HepG2 (cell line): ENCODE results near the gene COL4A3.

ENCODE experiments used
- CEBPG ChIP-seq: IDR thresholded peaks from 2 replicates; pipeline ENCODE4 v1.6.1; 2016
- CTCF ChIP-seq: sonication (generic); formaldehyde crosslinking; IDR thresholded peaks from 2 replicates; pipeline ENCODE4 v1.5.0; 2020; ENCODE audit warnings: mild to moderate bottlenecking, missing genetic modification reagents, moderate library complexity
- GTF2F1 ChIP-seq: fragments of 150-350 bp; IDR thresholded peaks from 2 replicates; pipeline ENCODE4 v1.6.1; 2014; ENCODE audit warnings: low read length
- HNF4G ChIP-seq, 2 experiments: sonication (generic) in 1 of 2; formaldehyde crosslinking in 1 of 2; IDR thresholded peaks; 2 replicates each; pipeline versions ENCODE4 v1.4.0 to v1.6.1; 2011 to 2020; ENCODE audit warnings: borderline replicate concordance in 2 of 2, low read depth in 2 of 2, mild to moderate bottlenecking in 2 of 2, low read length in 1 of 2, missing genetic modification reagents in 1 of 2, moderate library complexity in 1 of 2
- MTA3 ChIP-seq: sonication (generic); formaldehyde crosslinking; IDR thresholded peaks from 2 replicates; pipeline ENCODE4 v1.4.0; 2020; ENCODE audit warnings: missing genetic modification reagents
- NFIB ChIP-seq: sonication (generic); formaldehyde crosslinking; IDR thresholded peaks from 2 replicates; pipeline ENCODE4 v1.9.0; 2021; ENCODE audit warnings: missing genetic modification reagents, mild to moderate bottlenecking, borderline replicate concordance
- NONO ChIP-seq, 2 experiments: fragments of 450-650 bp in 1 of 2; sonication (generic) in 1 of 2; formaldehyde crosslinking in 1 of 2; IDR thresholded peaks in 1 of 2; conservative IDR thresholded peaks in 1 of 2; 2 replicates each; pipeline versions ENCODE4 v1.6.1 to v1.8.0; 2017 to 2022; ENCODE audit warnings: mild to moderate bottlenecking in 1 of 2, missing genetic modification reagents in 1 of 2, moderate library complexity in 1 of 2
- PATZ1 ChIP-seq: sonication (generic); formaldehyde crosslinking; IDR thresholded peaks from 2 replicates; pipeline ENCODE4 v1.4.0; 2020; ENCODE audit warnings: missing genetic modification reagents
- PCBP1 ChIP-seq: fragments of 200-400 bp; formaldehyde crosslinking; IDR thresholded peaks from 2 replicates; pipeline ENCODE4 v1.6.1; 2017; ENCODE audit warnings: mild to moderate bottlenecking, low read depth, low read length, borderline replicate concordance
- SATB2 ChIP-seq: sonication (generic); formaldehyde crosslinking; IDR thresholded peaks from 2 replicates; pipeline ENCODE4 v1.5.0; 2020; ENCODE audit warnings: missing genetic modification reagents
- ZNF660 ChIP-seq: sonication (generic); formaldehyde crosslinking; IDR thresholded peaks from 2 replicates; pipeline ENCODE4 v1.5.1; 2020; ENCODE audit warnings: mild to moderate bottlenecking, low read depth, missing genetic modification reagents, borderline replicate concordance

GRCh38 chr2:227222292-227222691, 57.9 kb downstream of the COL4A3 start:
- TF ChIP-seq MTA3 (CRISPR knock-in tag) (no peak), NFIB (CRISPR knock-in tag) (no peak), NONO (IDR thresholded peaks at IDR 0.05) (no peak), NONO (CRISPR knock-in tag; conservative IDR thresholded peaks at IDR 0.05) (no peak), PCBP1 (no peak), PATZ1 (CRISPR knock-in tag) (no peak), ZNF660 (CRISPR knock-in tag) (no peak), HNF4G (IDR thresholded peaks at IDR 0.05; ENCODE audit: borderline replicate concordance, low read depth, low read length) (no peak), HNF4G (CRISPR knock-in tag; IDR thresholded peaks at IDR 0.05; ENCODE audit: borderline replicate concordance, low read depth) (no peak), CTCF (CRISPR knock-in tag) (no peak), GTF2F1 (no peak), CEBPG (no peak), SATB2 (CRISPR knock-in tag) (no peak)
